ENCODE results near the gene SPATA9. TPM values are rescaled to one million over a fixed set of nuclear protein-coding genes. Genes with fewer than 3 reads are reported as not detected.

The SPATA9 gene
- total RNA-seq, 1 donor from 2014 or later: 2.3 TPM

DNA sequence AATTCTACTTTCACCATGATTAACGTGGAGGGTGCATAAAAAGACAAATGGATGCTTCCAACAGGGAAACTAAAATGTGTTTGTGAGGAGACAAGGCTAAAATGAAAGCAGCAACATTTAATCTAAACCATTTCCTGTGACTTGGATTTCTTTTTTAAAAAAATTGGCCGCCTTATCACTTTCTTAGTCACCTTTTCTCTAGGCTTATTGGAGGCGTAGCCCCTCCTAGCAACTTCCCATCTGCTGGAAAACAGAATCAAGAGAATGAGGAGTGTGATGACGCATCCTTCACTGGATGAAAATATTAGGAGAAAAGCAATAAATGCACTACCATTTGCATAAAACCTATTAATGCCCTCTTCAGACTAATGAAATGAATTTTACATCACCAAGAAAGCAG lies 63.7 kb downstream of the SPATA9 start:
- no peak for DNase-seq

GRCh38 chr5:95617057-95617456 lies 65.7 kb downstream of the SPATA9 start:
- DNase-seq: no peak

GRCh38 chr5:95615164-95615467 lies 67.7 kb downstream of the SPATA9 start:
- DNase-seq: no peak

- no peak for DNase-seq
Measured at GRCh38 chr5:95613514-95613913, 69.3 kb downstream of the SPATA9 start.

- no peak for DNase-seq
Measured at GRCh38 chr5:95611396-95611795, 71.4 kb downstream of the SPATA9 start.

- DNase-seq: no peak
Measured at GRCh38 chr5:95610546-95610945, 72.2 kb downstream of the SPATA9 start.

DNA sequence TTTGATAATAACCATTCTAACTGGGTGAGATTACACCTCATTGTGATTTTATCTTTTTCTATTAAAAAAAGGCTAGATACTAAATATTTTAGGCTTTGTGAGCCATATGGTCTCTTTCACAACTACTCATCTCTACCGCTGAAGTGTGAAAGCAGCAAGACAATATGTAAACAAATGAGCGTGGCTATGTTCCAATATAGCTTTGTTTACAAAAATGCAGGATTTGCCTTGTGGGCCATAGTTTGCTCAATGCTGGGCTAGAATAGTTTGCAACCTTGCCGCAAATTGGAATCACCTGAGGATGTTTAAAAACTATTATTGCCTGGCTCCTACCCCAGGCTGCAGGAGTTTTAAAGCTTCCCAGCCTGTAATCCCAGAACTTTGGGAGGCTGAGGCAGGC lies 73.1 kb downstream of the SPATA9 start:
- no peak for DNase-seq

Other genes with a start within 250 kb of the SPATA9 start
- 138 TPM for gene SKIC3, start 128.0 kb downstream of the SPATA9 start, total RNA-seq
- 7.2 TPM for gene ARSK, start 127.9 kb downstream of the SPATA9 start, total RNA-seq
- gene GPR150, start 62.9 kb downstream of the SPATA9 start, total RNA-seq: not detected
- 6.7 TPM for gene RFESD, start 36.2 kb downstream of the SPATA9 start, total RNA-seq
- gene RHOBTB3, start 48.3 kb upstream of the SPATA9 start, total RNA-seq: 134 TPM
- 15.5 TPM for gene GLRX, start 139.7 kb upstream of the SPATA9 start, total RNA-seq